ENCODE results near the gene SMPD3. TPM values are rescaled to one million over a fixed set of nuclear protein-coding genes. Genes with fewer than 3 reads are reported as not detected.

SMPD3 gene
- total RNA-seq, 1 donor from 2014 or later: 85.4 TPM

Other genes with a start within 250 kb of the SMPD3 start
- not detected for gene ESRP2, start 212.4 kb downstream of the SMPD3 start, total RNA-seq (ENCODE audit: unreplicated experiment)
- gene PLA2G15, start 203.1 kb downstream of the SMPD3 start, total RNA-seq (ENCODE audit: unreplicated experiment): 11.9 TPM
- gene SLC7A6, start 184.0 kb downstream of the SMPD3 start, total RNA-seq (ENCODE audit: unreplicated experiment): 78.1 TPM
- 25.2 TPM for gene SLC7A6OS, start 137.6 kb downstream of the SMPD3 start, total RNA-seq (ENCODE audit: unreplicated experiment)
- 62.7 TPM for gene PRMT7, start 137.5 kb downstream of the SMPD3 start, total RNA-seq (ENCODE audit: unreplicated experiment)
- gene ZFP90, start 90.8 kb upstream of the SMPD3 start, total RNA-seq (ENCODE audit: unreplicated experiment): 87.0 TPM
- gene CDH3, start 196.8 kb upstream of the SMPD3 start, total RNA-seq (ENCODE audit: unreplicated experiment): 1.3 TPM

Data from glutamatergic neuron (in vitro differentiated cells).